H1 (cell line): ENCODE data around the gene NFKB1. TPM values are rescaled to one million over a fixed set of nuclear protein-coding genes. Genes with fewer than 3 reads are reported as not detected.

ENCODE experiments used
- CTCF ChIA-PET: fragments of 300-600 bp; sonication (Branson Sonifier 250); formaldehyde crosslinking; loops from one replicate; lab custom pipeline; 2021; ENCODE audit not compliant: partially characterized antibody; lab: Charles Lee
- POLR2A ChIA-PET: fragments of 300-600 bp; sonication (Branson Sonifier 250); formaldehyde crosslinking; loops from one replicate; lab custom pipeline; 2021; ENCODE audit warnings: inconsistent platforms; ENCODE audit not compliant: partially characterized antibody; lab: Charles Lee
- DNase-seq, 2 experiments: peaks; one replicate each; pipeline versions ENCODE4 v3.0.0 to v3.0.0-alpha.2; 2010 to 2022; ENCODE audit warnings: low spot score in 2 of 2, low read depth in 1 of 2, mixed read lengths in 1 of 2
- FAIRE-seq: peaks from 2 replicates; lab custom pipeline; 2011; peaks lifted over from hg19 to GRCh38; lab: Jason Lieb, UNC
- H2AFZ ChIP-seq: 2 replicates; pipeline ENCODE4 v1.8.1; 2012; ENCODE audit warnings: low read length, inconsistent platforms
- H2AK5ac ChIP-seq: 2 replicates; pipeline ENCODE4 v1.6.1; 2013; ENCODE audit warnings: low read depth, low read length
- H2BK120ac ChIP-seq: replicated peaks from 2 replicates; pipeline ENCODE3; 2013; ENCODE audit warnings: low read depth, low read length, inconsistent platforms
- H2BK12ac ChIP-seq: 2 replicates; pipeline ENCODE4 v1.6.1; 2013; ENCODE audit warnings: low read depth, low read length
- H2BK15ac ChIP-seq: 2 replicates; pipeline ENCODE4 v1.6.1; 2013; ENCODE audit warnings: low read length
- H2BK20ac ChIP-seq: 2 replicates; pipeline ENCODE4 v1.6.1; 2013; ENCODE audit warnings: low read length
- H2BK5ac ChIP-seq: 2 replicates; pipeline ENCODE4 v1.6.1; 2013; ENCODE audit warnings: low read depth, low read length
- H3K14ac ChIP-seq: 2 replicates; pipeline ENCODE4 v1.6.1; 2013; ENCODE audit warnings: inconsistent platforms; ENCODE audit not compliant: insufficient read length
- H3K18ac ChIP-seq: 2 replicates; pipeline ENCODE4 v1.6.1; 2013; ENCODE audit warnings: low read length; ENCODE audit errors: extremely low read depth
- H3K23ac ChIP-seq: 2 replicates; pipeline ENCODE4 v1.6.1; 2013; ENCODE audit warnings: inconsistent platforms; ENCODE audit not compliant: insufficient read length
- H3K23me2 ChIP-seq: 2 replicates; pipeline ENCODE4 v1.6.1; 2013; ENCODE audit warnings: low read depth, low read length
- H3K27ac ChIP-seq: 2 replicates; pipeline ENCODE4 v1.6.1; 2011; ENCODE audit warnings: low read depth, low read length, inconsistent platforms
- H3K27me3 ChIP-seq, 4 experiments: replicated peaks in 1 of 4; 1 replicate in 1 of 4; 2 replicates in 3 of 4; pipeline versions ENCODE4 v1.6.1 to v1.8.1; 2011 to 2013; ENCODE audit warnings: low read length in 3 of 4, mild to moderate bottlenecking in 3 of 4, inconsistent platforms in 2 of 4, mixed read lengths in 2 of 4, moderate library complexity in 1 of 4; ENCODE audit not compliant: control insufficient read depth in 3 of 4, insufficient read depth in 3 of 4; ENCODE audit errors: extremely low read depth in 1 of 4
- H3K36me3 ChIP-seq, 4 experiments: 2 replicates each; pipeline versions ENCODE4 v1.6.1 to v1.8.1; 2011 to 2013; ENCODE audit warnings: mild to moderate bottlenecking in 4 of 4, low read length in 3 of 4, moderate library complexity in 2 of 4, control low read depth in 1 of 4, inconsistent platforms in 1 of 4; ENCODE audit not compliant: insufficient read depth in 4 of 4, control insufficient read depth in 2 of 4
- H3K4ac ChIP-seq: replicated peaks from 2 replicates; pipeline ENCODE3; 2013; ENCODE audit warnings: low read length, low read depth, mixed read lengths, inconsistent platforms; ENCODE audit not compliant: insufficient read length
- H3K4me1 ChIP-seq, 4 experiments: replicated peaks in 1 of 4; 1 replicate in 1 of 4; 2 replicates in 3 of 4; pipeline versions ENCODE4 v1.6.1 to v1.8.1; 2011 to 2013; ENCODE audit warnings: low read length in 3 of 4, inconsistent platforms in 2 of 4, mixed read lengths in 1 of 4; ENCODE audit not compliant: insufficient read depth in 4 of 4, control insufficient read depth in 3 of 4
- H3K4me2 ChIP-seq, 2 experiments: 2 replicates each; pipeline versions ENCODE4 v1.6.1 to v1.8.1; 2011 to 2013; ENCODE audit warnings: low read depth in 2 of 2, low read length in 2 of 2, control low read depth in 1 of 2, inconsistent platforms in 1 of 2, mild to moderate bottlenecking in 1 of 2; ENCODE audit not compliant: insufficient read depth in 1 of 2
- H3K4me3 ChIP-seq, 4 experiments: fragments of 200-600, 300-600 bp in 1 of 4; sonication (generic), shearing (Covaris generic), sonication (Bioruptor Twin) in 1 of 4; 2 replicates each; pipeline versions ENCODE4 v1.5.1 to v1.8.1; 2011 to 2016; ENCODE audit warnings: low read length in 4 of 4, low read depth in 3 of 4, control low read depth in 2 of 4, inconsistent platforms in 2 of 4, mild to moderate bottlenecking in 2 of 4, mixed read lengths in 1 of 4, moderate library complexity in 1 of 4; ENCODE audit not compliant: insufficient read depth in 2 of 4; ENCODE audit errors: extremely low read depth in 1 of 4
- H3K56ac ChIP-seq: replicated peaks from 2 replicates; pipeline ENCODE3; 2013; ENCODE audit warnings: low read depth, mild to moderate bottlenecking, mixed read lengths, low read length, inconsistent platforms; ENCODE audit not compliant: insufficient read length
- H3K79me1 ChIP-seq: 2 replicates; pipeline ENCODE4 v1.6.1; 2013; ENCODE audit warnings: low read depth, low read length, control low read depth
- H3K79me2 ChIP-seq, 2 experiments: 2 replicates each; pipeline versions ENCODE4 v1.6.1 to v1.8.1; 2012 to 2013; ENCODE audit warnings: low read length in 2 of 2, mild to moderate bottlenecking in 2 of 2, inconsistent platforms in 1 of 2; ENCODE audit not compliant: insufficient read depth in 2 of 2, control insufficient read depth in 1 of 2
- H3K9ac ChIP-seq, 4 experiments: replicated peaks in 1 of 4; 1 replicate in 1 of 4; 2 replicates in 3 of 4; pipeline versions ENCODE4 v1.6.1 to v1.8.1; 2011 to 2013; ENCODE audit warnings: low read depth in 3 of 4, low read length in 3 of 4, control low read depth in 2 of 4, mild to moderate bottlenecking in 2 of 4, moderate library complexity in 2 of 4, inconsistent platforms in 1 of 4; ENCODE audit errors: extremely low read depth in 1 of 4
- H3K9me3 ChIP-seq, 2 experiments: 2 replicates each; pipeline versions ENCODE4 v1.6.1 to v1.8.1; 2012 to 2013; ENCODE audit warnings: mild to moderate bottlenecking in 2 of 2, moderate library complexity in 2 of 2, control low read depth in 1 of 2, inconsistent platforms in 1 of 2, low read depth in 1 of 2, low read length in 1 of 2, mixed read lengths in 1 of 2; ENCODE audit not compliant: insufficient read depth in 2 of 2
- H4K20me1 ChIP-seq, 2 experiments: replicated peaks in 1 of 2; 2 replicates each; pipeline versions ENCODE3 to v1.8.1; 2011 to 2013; ENCODE audit warnings: inconsistent platforms in 2 of 2, low read length in 2 of 2, mild to moderate bottlenecking in 1 of 2; ENCODE audit not compliant: insufficient read depth in 2 of 2, control insufficient read depth in 1 of 2
- H4K5ac ChIP-seq: 2 replicates; pipeline ENCODE4 v1.6.1; 2013; ENCODE audit warnings: low read length, low read depth, mixed read lengths, inconsistent platforms; ENCODE audit not compliant: insufficient read length
- H4K8ac ChIP-seq: 2 replicates; pipeline ENCODE4 v1.8.0; 2013; ENCODE audit warnings: mild to moderate bottlenecking, moderate library complexity, low read length, inconsistent platforms; ENCODE audit not compliant: insufficient read depth; ENCODE audit errors: extremely low read depth
- H4K91ac ChIP-seq: replicated peaks from 2 replicates; pipeline ENCODE3; 2013; ENCODE audit warnings: low read length, mixed read lengths, inconsistent platforms; ENCODE audit not compliant: insufficient read length
- JUN ChIP-seq: IDR thresholded peaks from 2 replicates; pipeline ENCODE4 v1.6.1; 2011; ENCODE audit warnings: low read depth, mild to moderate bottlenecking, improper control_type of control experiment, low read length
- TAF1 ChIP-seq: IDR thresholded peaks from 2 replicates; pipeline ENCODE4 v1.6.1; 2011; ENCODE audit warnings: mild to moderate bottlenecking, low read depth, low read length
- TEAD4 ChIP-seq: IDR thresholded peaks from 2 replicates; pipeline ENCODE4 v1.6.1; 2012; ENCODE audit warnings: low read depth, low read length, inconsistent platforms, mixed read lengths
- WGBS, 2 experiments: shearing (Covaris generic) in 1 of 2; methylation state at CpG; one replicate each; pipeline versions ENCODE4 v1.1.6 to v1.1.7; 2013 to 2015; ENCODE audit warnings: low lambda C conversion rate in 2 of 2, mixed read lengths in 2 of 2, inconsistent platforms in 1 of 2, low coverage in 1 of 2, missing lambda C conversion rate in 1 of 2; ENCODE audit not compliant: insufficient replicate concordance in 2 of 2, insufficient coverage in 1 of 2, insufficient read length in 1 of 2; ENCODE audit errors: extremely low coverage in 1 of 2, missing lambda C conversion rate in 1 of 2; 5-methylcytosine and 5-hydroxymethylcytosine counted together
- polyA plus RNA-seq, 7 experiments: library from polyadenylated mRNA; depleted of rRNA in 3 of 7; stranded (reverse) in 5 of 7; unstranded in 2 of 7; fragments of >200 nt in 5 of 7; fragments of 200-250 nt in 2 of 7; gene quantifications; 1 replicate in 5 of 7; 2 replicates in 1 of 7; 4 replicates in 1 of 7; pipeline versions ENCODE4 v1.2.1 to v1.2.3, GENCODE V29; 2011 to 2013; ENCODE audit warnings: missing spikeins in 2 of 7, mixed read lengths in 2 of 7
- total RNA-seq: library from RNA; stranded (reverse); fragmentation: NEBNext Ultra II Directional; extraction: Animal tissue kit (Norgen Biotek cat#: 25700); gene quantifications from 2 replicates; pipeline ENCODE4 v1.2.1, GENCODE V29; 2021

NFKB1 gene
- total and polyA plus RNA-seq, 2 of the 8 experiments (the other 6 are each of a cell fraction or from before 2014, with no cell fraction given): 2.9 to 6.8 TPM

DNA sequence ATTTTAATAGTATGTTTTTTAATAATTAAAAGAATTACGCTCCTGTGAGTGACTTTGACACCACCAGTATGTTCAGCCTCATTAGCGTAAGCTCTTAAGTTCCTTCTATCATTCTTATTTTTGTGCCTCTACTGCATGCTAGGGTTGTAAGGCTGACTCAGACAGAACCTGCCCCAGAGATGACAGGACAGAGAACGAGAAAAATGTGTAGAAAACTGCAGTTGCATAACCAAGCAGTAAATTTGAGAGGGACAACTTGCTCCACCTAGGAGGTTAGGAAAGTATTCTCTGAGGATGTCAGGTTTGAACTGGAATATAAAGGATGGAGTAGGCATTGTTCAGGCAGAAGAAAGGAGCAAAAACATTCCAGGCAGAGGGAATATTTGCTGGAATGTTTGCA, 98.7 kb downstream of the NFKB1 start:
- no peak overlapping the region for H2AFZ ChIP-seq
- H3K9ac ChIP-seq: no peak overlapping the region
- H4K5ac ChIP-seq: no peak overlapping the region
- no peak overlapping the region for H3K18ac ChIP-seq
- CTCF ChIA-PET: interaction anchor here (0.6 to 2.1 kb wide), 6 partner anchors 12 to 405 kb away, joined by 3 to 12 read pairs (median 4); no protein-coding TSS in a partner anchor
- FAIRE-seq: no peak
- H2BK120ac ChIP-seq: no peak overlapping the region
- no peak overlapping the region for H3K27ac ChIP-seq
- H3K56ac ChIP-seq: no peak overlapping the region
- TF ChIP-seq TEAD4: 0 out of 2 replicates have a peak, but pooled peaks have one; percentile 6
- no peak for TF ChIP-seq TAF1
- TF ChIP-seq JUN: no peak
- TF ChIP-seq, all 59 proteins: peak for 1
- no peak for DNase-seq
- H3K9me3 ChIP-seq: no peaks in the 10 kb centered on the region
- no peak overlapping the region for H4K8ac ChIP-seq
- no peak overlapping the region for H2BK12ac ChIP-seq
- H3K36me3 ChIP-seq: no peaks in the 10 kb centered on the region
- H4K91ac ChIP-seq: no peak overlapping the region
- H3K4ac ChIP-seq: no peak overlapping the region
- H3K4me1 ChIP-seq: no peaks in the 10 kb centered on the region
- H4K20me1 ChIP-seq: peaks cover 0 to 2% of the 10 kb centered on the region in 2 experiments
- WGBS, 2 experiments: 83% methylated on average over 3 of the region's 3 CpGs; no CpG with 5 or more reads in 1 of the 2 experiments
- no peak overlapping the region for H3K14ac ChIP-seq
- H3K27me3 ChIP-seq: no peaks in the 10 kb centered on the region
- H2BK5ac ChIP-seq: no peak overlapping the region
- no peak overlapping the region for H2AK5ac ChIP-seq
- no peak overlapping the region for H3K23ac ChIP-seq
- H3K23me2 ChIP-seq: no peaks in the 10 kb centered on the region
- H3K79me1 ChIP-seq: no peaks in the 10 kb centered on the region
- POLR2A ChIA-PET: no interaction called here
- no peaks in the 10 kb centered on the region for H3K79me2 ChIP-seq
- no peak overlapping the region for H2BK20ac ChIP-seq
- H2BK15ac ChIP-seq: no peak overlapping the region
- H3K4me3 ChIP-seq: no peak overlapping the region
- H3K4me2 ChIP-seq: no peak overlapping the region
